ENCODE data around the gene ASB8. TPM values are rescaled to one million over a fixed set of nuclear protein-coding genes. Genes with fewer than 3 reads are reported as not detected.

The ASB8 gene
- total and polyA plus RNA-seq, 2 experiments from 2014 or later: 47.9 to 53.0 TPM

DNA sequence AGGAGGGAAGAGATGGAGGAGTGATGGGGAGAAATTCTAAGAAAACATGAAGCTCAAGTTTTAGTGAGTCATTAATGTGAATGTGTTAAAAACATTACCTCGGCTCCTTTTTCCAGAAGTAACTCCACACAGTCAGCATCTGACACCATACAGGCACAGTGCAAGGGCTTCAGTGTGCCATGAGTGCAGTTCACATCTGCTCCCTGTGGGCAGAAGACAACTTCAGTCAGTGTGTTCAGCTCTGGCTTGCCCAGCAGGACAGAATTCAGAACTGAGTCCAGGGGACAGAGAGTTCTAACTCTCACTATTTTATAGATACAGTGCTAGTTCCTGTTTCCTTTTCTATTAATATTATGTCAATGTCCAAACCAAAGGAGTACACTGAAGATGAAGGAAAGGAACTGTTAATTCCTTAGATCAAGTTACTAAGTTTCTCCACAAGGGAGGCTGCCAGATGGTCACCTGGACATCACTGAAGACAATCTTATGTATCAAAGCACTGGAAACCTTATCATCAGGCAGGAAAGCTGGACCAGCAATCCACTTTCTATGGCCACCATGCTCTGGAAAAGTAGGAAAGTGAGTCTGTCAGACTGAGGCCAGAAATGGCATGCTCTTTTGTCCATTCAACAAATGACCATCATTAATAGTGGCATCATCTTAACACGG, 6.1 kb downstream of the ASB8 start:
- Histone ChIP-seq H3K4me3 (no peak overlapping the region), H3K27me3 (no peaks in the 10 kb centered on the region), H3K27ac (no peak overlapping the region), H3K9me3 (ENCODE audit: low read depth) (no peaks in the 10 kb centered on the region), H3K4me1 (ENCODE audit: low read depth) (peaks cover 8% of the 10 kb centered on the region), H3K36me3 (peaks cover 22% of the 10 kb centered on the region)
- DNase-seq (ENCODE audit: low read depth in 1 of 2, low spot score in 1 of 2): no peak
- TF ChIP-seq, protein P1, sequence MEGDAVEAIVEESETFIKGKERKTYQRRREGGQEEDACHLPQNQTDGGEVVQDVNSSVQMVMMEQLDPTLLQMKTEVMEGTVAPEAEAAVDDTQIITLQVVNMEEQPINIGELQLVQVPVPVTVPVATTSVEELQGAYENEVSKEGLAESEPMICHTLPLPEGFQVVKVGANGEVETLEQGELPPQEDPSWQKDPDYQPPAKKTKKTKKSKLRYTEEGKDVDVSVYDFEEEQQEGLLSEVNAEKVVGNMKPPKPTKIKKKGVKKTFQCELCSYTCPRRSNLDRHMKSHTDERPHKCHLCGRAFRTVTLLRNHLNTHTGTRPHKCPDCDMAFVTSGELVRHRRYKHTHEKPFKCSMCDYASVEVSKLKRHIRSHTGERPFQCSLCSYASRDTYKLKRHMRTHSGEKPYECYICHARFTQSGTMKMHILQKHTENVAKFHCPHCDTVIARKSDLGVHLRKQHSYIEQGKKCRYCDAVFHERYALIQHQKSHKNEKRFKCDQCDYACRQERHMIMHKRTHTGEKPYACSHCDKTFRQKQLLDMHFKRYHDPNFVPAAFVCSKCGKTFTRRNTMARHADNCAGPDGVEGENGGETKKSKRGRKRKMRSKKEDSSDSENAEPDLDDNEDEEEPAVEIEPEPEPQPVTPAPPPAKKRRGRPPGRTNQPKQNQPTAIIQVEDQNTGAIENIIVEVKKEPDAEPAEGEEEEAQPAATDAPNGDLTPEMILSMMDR (IDR thresholded peaks at IDR 0.05; ENCODE audit: low read depth, low read length): no peak

GRCh38 chr12:48145981-48146380, 11.3 kb downstream of the ASB8 start:
- peaks cover 57% of the 10 kb centered on the region for H3K36me3 ChIP-seq

GRCh38 chr12:48143898-48144297, 13.4 kb downstream of the ASB8 start:
- H3K27me3 ChIP-seq: no peaks in the 10 kb centered on the region
- H3K27ac ChIP-seq: peak overlapping the region; percentile 64
- peaks cover 57% of the 10 kb centered on the region for H3K36me3 ChIP-seq
- no peak overlapping the region for H3K4me3 ChIP-seq
- DNase-seq (ENCODE audit: low read depth in 1 of 2, low spot score in 1 of 2): no peak
- H3K9me3 ChIP-seq (ENCODE audit: low read depth): no peaks in the 10 kb centered on the region
- TF ChIP-seq, protein P1 (IDR thresholded peaks at IDR 0.05; ENCODE audit: low read depth, low read length): no peak
- peaks cover 29% of the 10 kb centered on the region for H3K4me1 ChIP-seq (ENCODE audit: low read depth)

More at GRCh38 chr12:48145981-48146380, 11.3 kb downstream of the ASB8 start:
- TF ChIP-seq, protein P1 (IDR thresholded peaks at IDR 0.05; ENCODE audit: low read depth, low read length): no peak
- Histone ChIP-seq H3K4me3 (no peak overlapping the region), H3K4me1 (ENCODE audit: low read depth) (peaks cover 29% of the 10 kb centered on the region), H3K27me3 (no peaks in the 10 kb centered on the region), H3K9me3 (ENCODE audit: low read depth) (no peaks in the 10 kb centered on the region), H3K27ac (peak overlapping the region; percentile 74)
- DNase-seq (ENCODE audit: low read depth in 1 of 2, low spot score in 1 of 2): peak in 1 of 2 donors; percentile 19

- Histone ChIP-seq H3K36me3 (peaks cover 63% of the 10 kb centered on the region), H3K4me3 (no peak overlapping the region), H3K4me1 (ENCODE audit: low read depth) (peaks cover 29% of the 10 kb centered on the region), H3K27ac (peak overlapping the region; percentile 64), H3K9me3 (ENCODE audit: low read depth) (no peaks in the 10 kb centered on the region), H3K27me3 (no peaks in the 10 kb centered on the region)
- no peak for DNase-seq (ENCODE audit: low read depth in 1 of 2, low spot score in 1 of 2)
- TF ChIP-seq, protein P1 (IDR thresholded peaks at IDR 0.05; ENCODE audit: low read depth, low read length): no peak
These were observed 14.3 kb downstream of the ASB8 start for GRCh38 chr12:48142818-48143674.

GRCh38 chr12:48135027-48135426, 22.3 kb downstream of the ASB8 start:
- no peaks in the 10 kb centered on the region for H3K4me1 ChIP-seq (ENCODE audit: low read depth)
- no peak for DNase-seq (ENCODE audit: low read depth in 1 of 2, low spot score in 1 of 2)
- H3K27ac ChIP-seq: no peak overlapping the region
- TF ChIP-seq, protein P1 (IDR thresholded peaks at IDR 0.05; ENCODE audit: low read depth, low read length): no peak
- no peak overlapping the region for H3K4me3 ChIP-seq
- H3K27me3 ChIP-seq: no peaks in the 10 kb centered on the region
- no peaks in the 10 kb centered on the region for H3K9me3 ChIP-seq (ENCODE audit: low read depth)
- peaks cover 77% of the 10 kb centered on the region for H3K36me3 ChIP-seq
